ENCODE data around the gene KCNK2. TPM values are rescaled to one million over a fixed set of nuclear protein-coding genes. Genes with fewer than 3 reads are reported as not detected.

Gene KCNK2
- total and polyA plus RNA-seq, 2 donors = 3.3 to 5.2 TPM

DNA sequence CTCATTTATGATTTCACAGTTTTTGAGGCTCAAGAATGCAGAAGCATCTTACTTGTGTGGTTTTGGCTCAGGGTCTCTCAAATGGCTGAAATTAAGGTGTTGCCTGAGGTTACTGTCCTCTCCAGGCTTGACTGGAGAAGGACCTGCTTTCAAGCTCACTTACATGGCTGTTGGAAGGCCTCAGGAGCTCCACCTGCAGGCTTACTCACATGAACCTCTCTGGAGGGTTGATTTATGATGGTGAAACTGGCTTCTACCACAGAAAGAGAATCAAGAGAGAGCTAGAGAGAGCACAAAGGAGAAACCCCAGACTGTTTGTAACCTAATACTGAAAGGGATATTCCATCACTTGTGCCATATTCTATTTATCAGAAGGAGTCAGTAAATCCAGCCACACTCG is 6.2 kb upstream of the KCNK2 start:
- no peak overlapping the region for H3K27ac ChIP-seq (ENCODE audit: low read depth)
- 66% methylated on average over 1 of the region's 1 CpG for WGBS
- no peak overlapping the region for H3K4me3 ChIP-seq (ENCODE audit: low read depth, low read length)
- H3K4me1 ChIP-seq (ENCODE audit: insufficient read depth) = no peaks in the 10 kb centered on the region
- no peak for DNase-seq (ENCODE audit: extremely low spot score)
- no peaks in the 10 kb centered on the region for H3K36me3 ChIP-seq (ENCODE audit: insufficient read depth)

- no peaks in the 10 kb centered on the region for H3K4me1 ChIP-seq (ENCODE audit: insufficient read depth)
- no peak overlapping the region for H3K4me3 ChIP-seq (ENCODE audit: low read depth, low read length)
- no peaks in the 10 kb centered on the region for H3K36me3 ChIP-seq (ENCODE audit: insufficient read depth)
- 51% methylated on average over 2 of the region's 2 CpGs for WGBS
- no peak for DNase-seq (ENCODE audit: extremely low spot score)
- no peak overlapping the region for H3K27ac ChIP-seq (ENCODE audit: low read depth)
Observed at GRCh38 chr1:215079456-215079855, 3.1 kb upstream of the KCNK2 start.

DNA sequence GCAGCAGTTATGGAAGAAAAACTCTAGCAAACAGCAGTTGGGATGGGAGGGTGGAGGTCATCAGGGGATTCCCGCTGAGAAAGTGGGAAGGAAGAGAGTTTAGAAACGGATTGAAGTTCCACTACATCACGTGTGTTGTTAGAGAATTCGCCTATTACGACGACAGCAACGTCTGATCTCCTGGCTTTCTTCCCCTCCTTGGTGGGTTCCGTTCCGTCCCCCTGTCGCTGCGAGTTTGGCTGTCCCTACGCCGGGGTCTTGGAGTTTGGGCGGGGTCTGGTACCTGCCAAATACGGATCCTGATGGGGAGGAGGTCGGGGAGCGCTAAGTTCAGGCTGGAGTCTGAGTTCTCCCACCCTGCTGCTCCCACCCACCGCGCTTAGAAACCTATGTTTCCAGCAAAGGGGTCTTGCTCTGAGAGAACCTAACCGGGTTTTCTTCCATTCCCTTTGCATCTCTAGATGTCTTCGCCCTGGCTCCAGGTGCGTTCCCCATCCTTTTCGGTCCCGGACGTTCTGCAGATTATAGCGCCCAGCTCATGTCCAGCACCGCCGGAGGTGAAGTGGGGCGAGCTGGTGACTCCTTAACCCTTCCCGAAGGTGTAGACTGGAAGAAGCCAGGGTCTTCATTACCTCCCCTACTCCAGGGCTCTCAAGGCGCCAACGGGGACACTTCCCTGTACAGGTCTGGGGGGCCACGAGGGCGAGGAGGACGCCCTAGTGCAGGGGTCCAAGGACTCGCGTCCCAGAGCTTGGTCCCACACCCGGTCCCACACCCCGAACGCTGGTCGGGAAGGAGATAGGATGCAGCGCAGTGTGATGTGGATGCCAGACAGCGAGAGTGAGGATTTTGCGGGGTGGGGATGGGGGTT is 641 bp upstream of the KCNK2 start:
- 2% methylated on average over 44 of the region's 44 CpGs for whole genome bisulfite sequencing
- Histone ChIP-seq H3K36me3 (ENCODE audit: insufficient read depth) (no peaks in the 10 kb centered on the region), H3K4me1 (ENCODE audit: insufficient read depth) (no peaks in the 10 kb centered on the region), H3K27ac (ENCODE audit: low read depth) (no peak overlapping the region), H3K4me3 (ENCODE audit: low read depth, low read length) (peak overlapping the region; percentile 72)
- no peak for DNase-seq (ENCODE audit: extremely low spot score)

DNA sequence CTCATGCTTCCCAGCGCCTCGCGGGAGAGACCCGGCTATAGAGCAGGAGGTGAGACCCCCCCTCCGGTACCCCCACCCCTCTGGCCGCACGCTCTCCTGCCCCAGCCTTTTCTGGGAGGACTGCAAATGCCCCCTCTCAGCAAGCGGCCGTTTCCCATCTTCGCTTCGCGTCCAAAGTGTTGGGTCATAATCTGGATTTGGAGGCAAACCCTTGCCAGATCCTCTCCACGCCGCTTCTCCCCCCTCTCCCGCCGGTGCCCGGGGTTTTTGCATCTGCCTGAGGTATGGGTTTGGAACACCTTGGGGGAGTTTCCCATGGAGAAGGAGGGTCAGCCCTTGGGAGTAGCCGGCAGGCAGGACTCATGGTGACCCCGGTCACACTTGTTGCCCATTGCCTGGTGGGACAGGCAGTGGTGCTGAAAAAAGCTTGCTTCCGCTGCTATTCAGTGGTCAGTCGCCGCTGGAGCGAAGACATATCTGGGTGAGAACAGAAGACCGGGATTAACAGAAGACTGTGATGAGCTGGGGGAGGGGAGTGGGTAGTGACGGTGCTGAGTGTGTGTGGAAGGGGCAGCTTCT is 935 bp downstream of the KCNK2 start:
- Histone ChIP-seq H3K4me1 (ENCODE audit: insufficient read depth) (no peaks in the 10 kb centered on the region), H3K36me3 (ENCODE audit: insufficient read depth) (no peaks in the 10 kb centered on the region), H3K27ac (ENCODE audit: low read depth) (no peak overlapping the region), H3K4me3 (ENCODE audit: low read depth, low read length) (peak overlapping the region; percentile 72)
- 1% methylated on average over 25 of the region's 25 CpGs for WGBS
- DNase-seq (ENCODE audit: extremely low spot score) = no peak

DNA sequence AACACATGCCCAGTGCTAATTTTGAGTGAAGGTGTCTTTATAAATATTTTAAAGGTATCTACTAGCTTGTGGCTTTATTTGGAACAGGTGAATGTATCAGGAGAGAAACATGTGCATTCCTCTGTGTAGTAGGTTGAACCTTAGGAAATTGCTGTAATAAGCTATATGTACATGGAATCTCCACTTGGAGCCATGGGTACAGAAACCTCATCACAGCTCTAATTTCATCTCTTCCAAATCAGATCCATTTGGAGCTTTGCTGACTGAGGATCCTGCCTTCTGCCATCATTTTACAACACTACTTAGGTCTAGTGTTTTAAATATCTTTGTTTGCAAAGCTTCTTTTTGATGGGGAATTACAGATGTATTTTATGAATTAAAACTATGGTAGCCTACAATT is 2.1 kb downstream of the KCNK2 start:
- Histone ChIP-seq H3K27ac (ENCODE audit: low read depth) (no peak overlapping the region), H3K4me3 (ENCODE audit: low read depth, low read length) (no peak overlapping the region), H3K4me1 (ENCODE audit: insufficient read depth) (no peaks in the 10 kb centered on the region), H3K36me3 (ENCODE audit: insufficient read depth) (no peaks in the 10 kb centered on the region)
- no peak for DNase-seq (ENCODE audit: extremely low spot score)

- 83% methylated on average over 2 of the region's 2 CpGs for WGBS
- H3K4me1 ChIP-seq (ENCODE audit: insufficient read depth) = no peaks in the 10 kb centered on the region
Observed at GRCh38 chr1:215087603-215088002, 5.1 kb downstream of the KCNK2 start.

GRCh38 chr1:215094381-215094780 is 11.8 kb downstream of the KCNK2 start:
- H3K27ac ChIP-seq (ENCODE audit: low read depth) = no peak overlapping the region
- no peaks in the 10 kb centered on the region for H3K36me3 ChIP-seq (ENCODE audit: insufficient read depth)
- H3K4me1 ChIP-seq (ENCODE audit: insufficient read depth) = no peaks in the 10 kb centered on the region
- 23% methylated on average over 1 of the region's 1 CpG for WGBS
- no peak overlapping the region for H3K4me3 ChIP-seq (ENCODE audit: low read depth, low read length)
- no peak for DNase-seq (ENCODE audit: extremely low spot score)

More at GRCh38 chr1:215087603-215088002, 5.1 kb downstream of the KCNK2 start:
- H3K27ac ChIP-seq (ENCODE audit: low read depth) = no peak overlapping the region
- no peak for DNase-seq (ENCODE audit: extremely low spot score)
- H3K36me3 ChIP-seq (ENCODE audit: insufficient read depth) = no peaks in the 10 kb centered on the region
- H3K4me3 ChIP-seq (ENCODE audit: low read depth, low read length) = no peak overlapping the region

DNA sequence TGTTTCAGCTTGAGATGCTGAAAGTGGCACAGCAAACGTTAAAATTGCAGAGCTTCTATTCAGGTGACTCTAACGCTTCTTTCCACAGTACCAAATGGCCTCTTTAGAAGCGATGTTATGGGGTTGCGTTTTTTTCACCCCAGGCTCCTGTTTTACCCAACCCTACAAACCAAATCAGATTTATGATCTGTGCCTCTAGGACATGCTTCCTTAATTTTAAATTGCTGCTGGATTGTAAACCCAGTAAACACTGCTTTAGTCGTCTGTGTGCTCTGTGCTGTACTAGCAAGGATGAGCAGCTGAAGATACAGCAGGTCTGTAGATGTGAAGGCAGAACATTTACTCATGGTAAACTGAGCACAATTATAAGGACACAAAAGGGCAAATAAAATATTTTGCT is 13.0 kb downstream of the KCNK2 start:
- WGBS = 69% methylated on average over 5 of the region's 5 CpGs

GRCh38 chr1:215101511-215101910 is 19.0 kb downstream of the KCNK2 start:
- Histone ChIP-seq H3K27ac (ENCODE audit: low read depth) (no peak overlapping the region), H3K4me1 (ENCODE audit: insufficient read depth) (no peaks in the 10 kb centered on the region), H3K4me3 (ENCODE audit: low read depth, low read length) (no peak overlapping the region), H3K36me3 (ENCODE audit: insufficient read depth) (no peaks in the 10 kb centered on the region)
- no peak for DNase-seq (ENCODE audit: extremely low spot score)
- 96% methylated on average over 3 of the region's 3 CpGs for WGBS

More for the DNA sequence above, 13.0 kb downstream of the KCNK2 start:
- Histone ChIP-seq H3K27ac (ENCODE audit: low read depth) (no peak overlapping the region), H3K4me1 (ENCODE audit: insufficient read depth) (no peaks in the 10 kb centered on the region), H3K4me3 (ENCODE audit: low read depth, low read length) (no peak overlapping the region), H3K36me3 (ENCODE audit: insufficient read depth) (no peaks in the 10 kb centered on the region)
- DNase-seq (ENCODE audit: extremely low spot score) = no peak

- no peak for DNase-seq (ENCODE audit: extremely low spot score)
- H3K36me3 ChIP-seq (ENCODE audit: insufficient read depth) = no peaks in the 10 kb centered on the region
- H3K4me1 ChIP-seq (ENCODE audit: insufficient read depth) = no peaks in the 10 kb centered on the region
- H3K4me3 ChIP-seq (ENCODE audit: low read depth, low read length) = no peak overlapping the region
- WGBS = 57% methylated on average over 3 of the region's 3 CpGs
- no peak overlapping the region for H3K27ac ChIP-seq (ENCODE audit: low read depth)
Observed at GRCh38 chr1:215104283-215104682, 21.7 kb downstream of the KCNK2 start.

- Histone ChIP-seq H3K27ac (ENCODE audit: low read depth) (no peak overlapping the region), H3K4me1 (ENCODE audit: insufficient read depth) (no peaks in the 10 kb centered on the region), H3K4me3 (ENCODE audit: low read depth, low read length) (no peak overlapping the region), H3K36me3 (ENCODE audit: insufficient read depth) (no peaks in the 10 kb centered on the region)
- 87% methylated on average over 2 of the region's 2 CpGs for WGBS
- DNase-seq (ENCODE audit: extremely low spot score) = no peak
Observed at GRCh38 chr1:215106067-215106466, 23.5 kb downstream of the KCNK2 start.

DNA sequence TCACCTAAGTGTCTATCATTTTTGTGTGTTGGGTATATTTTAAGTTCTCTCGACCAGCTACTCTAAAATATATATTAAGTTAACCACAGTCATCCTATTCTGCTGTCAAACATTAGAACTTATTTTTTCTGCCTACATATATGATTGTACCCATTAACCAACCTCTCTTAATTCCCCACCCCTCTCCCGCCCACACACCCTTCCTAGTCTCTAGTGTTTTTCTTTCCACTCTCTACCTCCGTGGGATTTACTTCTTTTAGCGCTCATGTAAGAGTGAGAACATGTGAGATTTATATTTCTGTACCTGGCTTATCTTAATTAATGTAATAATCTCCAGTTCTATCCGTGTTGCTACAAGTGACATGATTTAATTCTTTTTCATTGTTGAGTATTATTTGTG is 26.6 kb downstream of the KCNK2 start:
- H3K27ac ChIP-seq (ENCODE audit: low read depth) = no peak overlapping the region
- no peak overlapping the region for H3K4me3 ChIP-seq (ENCODE audit: low read depth, low read length)
- H3K4me1 ChIP-seq (ENCODE audit: insufficient read depth) = no peaks in the 10 kb centered on the region
- DNase-seq (ENCODE audit: extremely low spot score) = no peak
- H3K36me3 ChIP-seq (ENCODE audit: insufficient read depth) = no peaks in the 10 kb centered on the region
- WGBS = 86% methylated on average over 5 of the region's 5 CpGs

DNA sequence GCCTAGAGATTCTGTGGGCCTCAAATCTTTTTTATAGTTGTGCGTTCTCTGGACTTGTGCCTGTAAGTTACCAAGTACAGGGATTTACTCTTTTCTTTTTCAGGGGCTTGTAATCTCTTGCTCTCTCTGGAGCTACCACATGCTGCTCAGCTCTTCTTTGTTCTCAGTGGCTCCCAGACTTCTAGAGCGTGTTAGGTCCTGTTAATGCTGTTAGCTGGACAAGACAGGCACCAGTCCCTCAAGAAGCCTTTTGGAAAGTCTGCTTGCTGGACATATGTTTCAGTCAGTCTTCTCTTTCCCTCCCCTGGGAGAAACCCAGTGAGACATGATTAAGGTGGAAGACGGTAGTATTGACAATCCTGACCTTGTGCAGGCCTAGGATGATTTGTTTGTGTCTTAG is 29.4 kb downstream of the KCNK2 start:
- Histone ChIP-seq H3K27ac (ENCODE audit: low read depth) (no peak overlapping the region), H3K4me1 (ENCODE audit: insufficient read depth) (no peaks in the 10 kb centered on the region), H3K36me3 (ENCODE audit: insufficient read depth) (no peaks in the 10 kb centered on the region), H3K4me3 (ENCODE audit: low read depth, low read length) (no peak overlapping the region)
- DNase-seq (ENCODE audit: extremely low spot score) = no peak
- 80% methylated on average over 3 of the region's 3 CpGs for WGBS

GRCh38 chr1:215113776-215114153 is 31.2 kb downstream of the KCNK2 start:
- Histone ChIP-seq H3K4me3 (ENCODE audit: low read depth, low read length) (no peak overlapping the region), H3K36me3 (ENCODE audit: insufficient read depth) (no peaks in the 10 kb centered on the region), H3K27ac (ENCODE audit: low read depth) (no peak overlapping the region), H3K4me1 (ENCODE audit: insufficient read depth) (no peaks in the 10 kb centered on the region)
- WGBS = 91% methylated on average over 3 of the region's 3 CpGs
- DNase-seq (ENCODE audit: extremely low spot score) = no peak
